Measurements from ENCODE around the gene CTNNBIP1.

Gene CTNNBIP1

DNA sequence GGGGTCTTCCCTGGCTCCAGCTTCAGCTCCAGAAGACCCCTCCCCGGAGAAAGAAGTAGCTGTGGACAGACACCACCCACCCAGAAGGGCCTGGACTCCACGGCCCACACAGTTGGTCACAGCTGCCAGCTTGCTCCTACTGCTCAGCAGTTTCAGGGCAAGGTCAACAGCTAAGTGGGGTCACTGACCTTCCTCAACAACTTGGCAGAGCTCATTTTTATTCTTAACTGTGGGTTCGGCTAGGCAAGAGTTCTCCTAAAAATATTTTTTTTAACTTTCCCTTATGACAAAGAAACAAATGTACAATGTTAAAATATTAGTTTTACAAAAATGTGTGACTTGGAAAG lies 41.9 kb downstream of the CTNNBIP1 start:
- no peak overlapping the region for H3K4me3 ChIP-seq (replicated peaks; ENCODE audit: low read depth, low read length)
- DNase-seq (ENCODE audit: extremely low read depth, low read depth) = no peak
- TF ChIP-seq, protein P1, sequence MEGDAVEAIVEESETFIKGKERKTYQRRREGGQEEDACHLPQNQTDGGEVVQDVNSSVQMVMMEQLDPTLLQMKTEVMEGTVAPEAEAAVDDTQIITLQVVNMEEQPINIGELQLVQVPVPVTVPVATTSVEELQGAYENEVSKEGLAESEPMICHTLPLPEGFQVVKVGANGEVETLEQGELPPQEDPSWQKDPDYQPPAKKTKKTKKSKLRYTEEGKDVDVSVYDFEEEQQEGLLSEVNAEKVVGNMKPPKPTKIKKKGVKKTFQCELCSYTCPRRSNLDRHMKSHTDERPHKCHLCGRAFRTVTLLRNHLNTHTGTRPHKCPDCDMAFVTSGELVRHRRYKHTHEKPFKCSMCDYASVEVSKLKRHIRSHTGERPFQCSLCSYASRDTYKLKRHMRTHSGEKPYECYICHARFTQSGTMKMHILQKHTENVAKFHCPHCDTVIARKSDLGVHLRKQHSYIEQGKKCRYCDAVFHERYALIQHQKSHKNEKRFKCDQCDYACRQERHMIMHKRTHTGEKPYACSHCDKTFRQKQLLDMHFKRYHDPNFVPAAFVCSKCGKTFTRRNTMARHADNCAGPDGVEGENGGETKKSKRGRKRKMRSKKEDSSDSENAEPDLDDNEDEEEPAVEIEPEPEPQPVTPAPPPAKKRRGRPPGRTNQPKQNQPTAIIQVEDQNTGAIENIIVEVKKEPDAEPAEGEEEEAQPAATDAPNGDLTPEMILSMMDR (IDR thresholded peaks at IDR 0.05; ENCODE audit: low read depth, low read length, missing control alignments) = no peak

DNA sequence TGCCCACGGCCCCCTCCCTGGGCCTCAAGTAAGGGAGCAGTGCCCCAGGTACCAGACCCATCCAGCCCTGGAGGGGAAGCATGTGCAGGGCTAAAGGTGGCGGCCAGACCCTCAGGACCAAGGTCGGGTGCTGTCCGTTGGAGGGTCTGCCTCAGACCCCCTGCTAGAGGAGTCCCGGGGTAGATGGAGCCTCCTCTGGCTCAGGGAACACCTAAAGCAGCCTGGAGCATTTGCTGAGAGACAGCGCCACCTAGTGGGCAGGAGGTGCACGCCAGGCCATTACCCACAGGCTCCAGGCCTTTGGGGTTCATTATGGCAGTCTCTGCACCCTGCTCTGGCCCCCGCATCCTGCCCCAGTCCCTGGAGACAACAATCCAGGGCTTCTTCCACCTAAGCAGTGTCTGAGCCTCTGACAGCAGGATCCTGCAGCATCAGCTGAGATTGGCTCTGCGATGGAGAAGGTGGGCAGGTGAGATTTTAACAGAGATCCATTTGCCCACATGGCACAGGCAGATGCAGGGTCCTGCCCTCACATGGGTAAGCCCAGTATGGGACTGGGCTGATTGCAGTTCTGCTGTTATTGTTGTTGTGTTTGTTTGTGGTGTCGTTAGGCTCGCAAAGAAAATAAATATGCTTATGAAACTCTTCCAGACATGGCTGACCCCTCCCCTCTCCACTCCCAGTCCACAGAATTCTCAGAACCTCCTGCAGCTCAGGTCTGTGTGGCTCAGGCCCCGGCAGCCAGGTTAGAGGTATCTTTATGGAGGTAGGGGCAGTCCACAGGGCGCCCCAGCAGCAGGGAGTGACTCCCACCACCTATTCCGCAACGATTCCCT lies 42.4 kb downstream of the CTNNBIP1 start:
- no peak for DNase-seq (ENCODE audit: extremely low read depth, low read depth)
- no peak overlapping the region for H3K4me3 ChIP-seq (replicated peaks; ENCODE audit: low read depth, low read length)
- TF ChIP-seq, protein P1 (IDR thresholded peaks at IDR 0.05; ENCODE audit: low read depth, low read length, missing control alignments) = peak; percentile 97

DNA sequence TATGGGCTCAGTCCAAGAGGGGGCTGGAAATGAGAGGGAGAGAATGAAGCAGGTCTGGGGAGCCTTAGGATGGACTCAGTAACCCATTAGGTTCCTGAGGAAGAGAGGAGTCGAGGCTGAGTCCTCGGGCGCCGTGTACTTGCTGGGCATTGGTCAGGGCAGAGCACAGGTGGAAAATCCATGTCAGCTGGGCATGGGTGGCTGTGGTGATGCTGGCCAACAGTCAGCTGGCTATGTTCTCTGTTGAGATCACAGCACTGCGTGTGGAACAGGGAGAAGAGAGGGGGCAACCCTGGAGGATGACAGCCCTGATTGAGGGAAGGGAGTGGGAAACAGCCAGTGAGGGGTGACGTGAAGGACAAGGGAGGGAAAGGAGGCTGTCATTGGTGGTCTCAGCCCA lies 43.2 kb downstream of the CTNNBIP1 start:
- no peak overlapping the region for H3K4me3 ChIP-seq (replicated peaks; ENCODE audit: low read depth, low read length)
- TF ChIP-seq, protein P1 (IDR thresholded peaks at IDR 0.05; ENCODE audit: low read depth, low read length, missing control alignments) = no peak
- no peak for DNase-seq (ENCODE audit: extremely low read depth, low read depth)

DNA sequence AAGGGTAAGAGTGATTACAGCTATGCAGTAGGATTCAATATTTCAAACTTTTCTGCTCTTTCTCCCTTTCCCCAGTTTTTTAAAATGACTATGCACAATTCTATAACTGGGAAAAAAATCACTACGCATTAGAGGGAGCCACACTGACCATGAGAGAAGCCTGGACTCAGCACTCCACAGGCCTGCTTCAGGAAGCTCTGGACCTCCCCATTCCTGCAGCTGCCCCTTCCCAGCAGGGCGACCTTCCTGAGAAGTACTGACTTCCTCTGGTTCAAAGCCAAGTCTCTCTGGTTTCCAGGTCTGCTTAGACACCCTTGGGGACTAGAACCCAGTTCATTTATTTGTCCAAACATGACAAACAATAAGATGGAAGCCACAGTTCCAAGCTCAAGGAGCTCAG lies 44.3 kb downstream of the CTNNBIP1 start:
- no peak for DNase-seq (ENCODE audit: extremely low read depth, low read depth)
- no peak overlapping the region for H3K4me3 ChIP-seq (replicated peaks; ENCODE audit: low read depth, low read length)
- TF ChIP-seq, protein P1 (IDR thresholded peaks at IDR 0.05; ENCODE audit: low read depth, low read length, missing control alignments) = no peak

DNA sequence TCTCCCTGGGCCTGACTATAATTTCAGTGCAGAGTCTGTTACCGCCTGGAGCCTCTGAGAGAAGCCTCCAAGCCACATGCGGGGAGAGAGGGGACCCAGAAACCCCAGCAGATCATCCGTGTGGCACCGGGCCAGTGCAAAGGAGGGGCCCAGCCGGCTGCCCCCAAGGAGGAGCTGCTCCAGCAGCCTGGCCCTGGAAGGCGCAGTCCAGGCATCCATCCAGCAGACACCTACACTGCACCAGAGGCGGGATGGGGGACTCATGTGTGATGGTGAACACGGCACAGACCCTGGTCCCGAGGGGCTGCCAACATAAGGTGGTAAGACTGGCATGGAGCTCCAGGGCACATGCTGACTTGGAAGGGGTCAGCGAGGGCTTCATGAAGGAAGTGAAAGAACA lies 46.7 kb downstream of the CTNNBIP1 start:
- TF ChIP-seq, protein P1 (IDR thresholded peaks at IDR 0.05; ENCODE audit: low read depth, low read length, missing control alignments) = no peak
- no peak overlapping the region for H3K4me3 ChIP-seq (replicated peaks; ENCODE audit: low read depth, low read length)
- DNase-seq (ENCODE audit: extremely low read depth, low read depth) = no peak

DNA sequence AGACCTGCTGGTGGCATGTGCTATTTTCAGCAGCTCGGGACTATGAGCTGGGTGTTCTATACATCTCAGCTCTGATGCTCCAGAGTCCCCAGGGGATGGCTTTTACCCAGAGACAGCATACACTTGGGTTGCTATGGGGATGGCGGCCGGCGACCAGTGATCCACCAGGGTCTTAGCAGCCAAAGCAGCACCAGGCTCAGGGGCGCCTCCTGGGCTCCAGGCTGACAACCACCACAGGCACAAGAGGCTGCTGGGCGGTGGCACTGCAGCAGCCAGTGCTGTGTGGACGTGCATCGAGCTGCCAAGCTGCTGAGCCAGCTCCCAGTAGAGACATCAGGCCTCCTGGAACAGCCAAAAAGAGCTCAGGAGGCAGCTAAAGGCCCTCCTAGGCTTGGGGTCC lies 48.7 kb downstream of the CTNNBIP1 start:
- H3K4me3 ChIP-seq (replicated peaks; ENCODE audit: low read depth, low read length) = no peak overlapping the region
- TF ChIP-seq, protein P1 (IDR thresholded peaks at IDR 0.05; ENCODE audit: low read depth, low read length, missing control alignments) = no peak
- DNase-seq (ENCODE audit: extremely low read depth, low read depth) = no peak

DNA sequence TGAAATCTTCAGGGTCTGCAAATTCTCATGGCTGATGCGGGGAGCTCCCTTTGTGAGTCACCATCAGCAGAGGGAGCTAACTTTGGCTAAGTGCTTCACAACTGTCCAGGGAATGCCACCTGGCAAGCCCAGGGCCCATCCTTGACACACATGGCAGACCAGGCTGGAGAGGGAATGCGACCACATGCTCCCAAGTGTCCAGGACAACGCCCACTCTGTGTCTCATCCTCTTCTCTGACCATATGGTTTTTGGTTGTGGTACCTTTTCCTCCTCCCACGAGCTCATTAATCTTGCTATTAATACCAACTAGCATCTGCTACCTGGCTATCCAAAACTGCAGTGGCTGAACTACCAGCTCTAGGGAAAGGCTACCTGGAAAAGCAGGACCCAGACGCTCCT lies 49.2 kb downstream of the CTNNBIP1 start:
- no peak for DNase-seq (ENCODE audit: extremely low read depth, low read depth)
- TF ChIP-seq, protein P1 (IDR thresholded peaks at IDR 0.05; ENCODE audit: low read depth, low read length, missing control alignments) = no peak
- no peak overlapping the region for H3K4me3 ChIP-seq (replicated peaks; ENCODE audit: low read depth, low read length)

Measured in HFF-Myc (cell line).